ENCODE results near the gene TRNP1. TPM values are rescaled to one million over a fixed set of nuclear protein-coding genes. Genes with fewer than 3 reads are reported as not detected.

TRNP1 gene
- total RNA-seq, 1 donor from 2014 or later: 2.0 TPM

- Mint-ChIP-seq H3K27ac (no peak overlapping the region), H3K36me3 (no peaks in the 10 kb centered on the region), H3K4me3 (no peak overlapping the region), H3K9me3 (no peaks in the 10 kb centered on the region), H3K27me3 (ENCODE audit: insufficient read depth, low read depth) (peaks cover 7% of the 10 kb centered on the region), H3K4me1 (no peaks in the 10 kb centered on the region)
- no peak overlapping the region for H3K27ac ChIP-seq
- no peaks in the 10 kb centered on the region for H3K4me1 ChIP-seq
- H3K4me3 ChIP-seq: no peak overlapping the region
- no peaks in the 10 kb centered on the region for H3K9me3 ChIP-seq (ENCODE audit: low read depth)
- H3K79me2 ChIP-seq (ENCODE audit: low read depth): no peaks in the 10 kb centered on the region
- DNase-seq (ENCODE audit: low spot score): no peak
- no peak overlapping the region for H2AFZ ChIP-seq (replicated peaks)
- no peak for TF ChIP-seq CTCF (IDR thresholded peaks at IDR 0.05)
- no peak for TF ChIP-seq EZH2phosphoT487 (IDR thresholded peaks at IDR 0.05)
- TF ChIP-seq EZH2 (IDR thresholded peaks at IDR 0.05): no peak
- H3K4me2 ChIP-seq: no peak overlapping the region
- H3K9ac ChIP-seq: no peak overlapping the region
- no peaks in the 10 kb centered on the region for H3K36me3 ChIP-seq
- H4K20me1 ChIP-seq (ENCODE audit: low read depth): no peaks in the 10 kb centered on the region
- H3F3A ChIP-seq (ENCODE audit: low read depth): no peaks in the 10 kb centered on the region
- no peaks in the 10 kb centered on the region for H3K27me3 ChIP-seq
These were observed 12.2 kb upstream of the TRNP1 start for GRCh38 chr1:26981146-26981846.

- no peak overlapping the region for H3K4me2 ChIP-seq
- Mint-ChIP-seq H3K4me1 (no peaks in the 10 kb centered on the region), H3K36me3 (no peaks in the 10 kb centered on the region), H3K9me3 (no peaks in the 10 kb centered on the region), H3K27me3 (ENCODE audit: insufficient read depth, low read depth) (peaks cover 4% of the 10 kb centered on the region), H3K27ac (no peak overlapping the region), H3K4me3 (no peak overlapping the region)
- no peak overlapping the region for H3K9ac ChIP-seq
- H2AFZ ChIP-seq (replicated peaks): no peak overlapping the region
- TF ChIP-seq EZH2 (IDR thresholded peaks at IDR 0.05): no peak
- TF ChIP-seq EZH2phosphoT487 (IDR thresholded peaks at IDR 0.05): no peak
- TF ChIP-seq CTCF (IDR thresholded peaks at IDR 0.05): no peak
- no peaks in the 10 kb centered on the region for H3K36me3 ChIP-seq
- no peaks in the 10 kb centered on the region for H3K27me3 ChIP-seq
- no peaks in the 10 kb centered on the region for H3K4me1 ChIP-seq
- H3K9me3 ChIP-seq (ENCODE audit: low read depth): no peaks in the 10 kb centered on the region
- H3K79me2 ChIP-seq (ENCODE audit: low read depth): no peaks in the 10 kb centered on the region
- H3K4me3 ChIP-seq: no peak overlapping the region
- no peak for DNase-seq (ENCODE audit: low spot score)
- H3K27ac ChIP-seq: no peak overlapping the region
- H3F3A ChIP-seq (ENCODE audit: low read depth): no peaks in the 10 kb centered on the region
- H4K20me1 ChIP-seq (ENCODE audit: low read depth): no peaks in the 10 kb centered on the region
These were observed 9.6 kb upstream of the TRNP1 start for GRCh38 chr1:26983863-26984262.

GRCh38 chr1:26984291-26984690, 9.2 kb upstream of the TRNP1 start:
- no peaks in the 10 kb centered on the region for H3K4me1 Mint-ChIP-seq
- no peak overlapping the region for H3K4me3 ChIP-seq
- no peak for DNase-seq (ENCODE audit: low spot score)
- no peaks in the 10 kb centered on the region for H3K79me2 ChIP-seq (ENCODE audit: low read depth)
- H3K27ac ChIP-seq: no peak overlapping the region
- no peaks in the 10 kb centered on the region for H3K4me1 ChIP-seq
- no peaks in the 10 kb centered on the region for H3F3A ChIP-seq (ENCODE audit: low read depth)
- H4K20me1 ChIP-seq (ENCODE audit: low read depth): no peaks in the 10 kb centered on the region
- H3K36me3 Mint-ChIP-seq: no peaks in the 10 kb centered on the region
- H3K27ac Mint-ChIP-seq: no peak overlapping the region
- no peak overlapping the region for H3K9ac ChIP-seq
- H3K36me3 ChIP-seq: no peaks in the 10 kb centered on the region
- peaks cover 2% of the 10 kb centered on the region for H3K27me3 Mint-ChIP-seq (ENCODE audit: insufficient read depth, low read depth)
- H3K9me3 ChIP-seq (ENCODE audit: low read depth): no peaks in the 10 kb centered on the region
- H2AFZ ChIP-seq (replicated peaks): no peak overlapping the region
- no peak for TF ChIP-seq EZH2 (IDR thresholded peaks at IDR 0.05)
- no peak for TF ChIP-seq CTCF (IDR thresholded peaks at IDR 0.05)
- TF ChIP-seq EZH2phosphoT487 (IDR thresholded peaks at IDR 0.05): no peak
- H3K4me2 ChIP-seq: no peak overlapping the region
- H3K9me3 Mint-ChIP-seq: no peaks in the 10 kb centered on the region
- H3K4me3 Mint-ChIP-seq: no peak overlapping the region
- no peaks in the 10 kb centered on the region for H3K27me3 ChIP-seq

Measured in neural progenitor cell (in vitro differentiated cells).